Measurements from ENCODE around the gene NCAPD3. TPM values are rescaled to one million over a fixed set of nuclear protein-coding genes. Genes with fewer than 3 reads are reported as not detected.

The NCAPD3 gene
- total and polyA plus RNA-seq, 9 of the 15 experiments (the other 6 are each of a cell fraction or from before 2014, with no cell fraction given) = 23.6 to 80.6 (median 58.6) TPM

- TF ChIP-seq NONO (IDR thresholded peaks at IDR 0.05; ENCODE audit: low read depth in 2 of 2, low read length in 1 of 2) (no peak), HLTF (IDR thresholded peaks at IDR 0.05) (no peak)
Measured at GRCh38 chr11:134178032-134178674, 45.6 kb downstream of the NCAPD3 start (continued).

- intact Hi-C loops (cut with micrococcal nuclease) (no loop called here), in situ Hi-C loops (cut with MboI) (no loop called here)
- Histone ChIP-seq H4K20me1 (replicated peaks; ENCODE audit: control insufficient read depth, insufficient read depth, low read length) (no peaks in the 10 kb centered on the region), H3K9me1 (ENCODE audit: control insufficient read depth, insufficient read depth, low read length) (no peaks in the 10 kb centered on the region), H3K79me2 (ENCODE audit: control insufficient read depth, insufficient read depth, low read length) (no peaks in the 10 kb centered on the region), H3K4me3 (no peak overlapping the region), H3K9ac (ENCODE audit: insufficient read depth in 1 of 2, low read depth in 2 of 2, low read length in 2 of 2) (no peak overlapping the region), H3K36me3 (ENCODE audit: control insufficient read depth, insufficient read depth, low read length) (peaks cover 95% of the 10 kb centered on the region), H3K27me3 (ENCODE audit: control insufficient read depth in 2 of 2, insufficient read depth in 2 of 2, low read length in 2 of 2) (no peaks in the 10 kb centered on the region), H2AFZ (ENCODE audit: low read depth, low read length) (no peak overlapping the region), H3K4me2 (ENCODE audit: insufficient read depth, low read length) (no peak overlapping the region), H3K9me3 (replicated peaks; ENCODE audit: control insufficient read depth, insufficient read depth, low read depth, low read length) (no peaks in the 10 kb centered on the region), H3K27ac (ENCODE audit: extremely low read depth, low read depth, low read length) (no peak overlapping the region), H3K4me1 (replicated peaks in 1 of 2; ENCODE audit: control insufficient read depth in 2 of 2, insufficient read depth in 2 of 2, low read length in 2 of 2) (no peaks in the 10 kb centered on the region)
- ChIA-PET CTCF (ENCODE audit: low intra/inter-chr PET ratio) (no interaction called here), POLR2A (interaction anchor here (0.7 to 1.7 kb wide), 2 partner anchors 19 to 59 kb away, joined by 3 read pairs; no protein-coding TSS in a partner anchor)
- no peak for ATAC-seq
- no peak for FAIRE-seq
- TF ChIP-seq MXD1 (CRISPR knock-in tag; IDR thresholded peaks at IDR 0.05; ENCODE audit: borderline replicate concordance, poor library complexity, severe bottlenecking) (no peak), TRIM24 (IDR thresholded peaks at IDR 0.05) (no peak), RBM25 (IDR thresholded peaks at IDR 0.05; ENCODE audit: low read depth, low read length, severe bottlenecking) (no peak), ZNF24 (IDR thresholded peaks at IDR 0.05) (no peak), TGIF2 (CRISPR knock-in tag; IDR thresholded peaks at IDR 0.05) (no peak), ZNF699 (CRISPR knock-in tag; IDR thresholded peaks at IDR 0.05; ENCODE audit: insufficient replicate concordance) (no peak), NR2F6 (CRISPR knock-in tag; IDR thresholded peaks at IDR 0.05) (no peak), BRF1 (IDR thresholded peaks at IDR 0.05; ENCODE audit: borderline replicate concordance, extremely low read depth, insufficient read length) (no peak), RNF2 (IDR thresholded peaks at IDR 0.05) (no peak), CEBPZ (IDR thresholded peaks at IDR 0.05; ENCODE audit: borderline replicate concordance, low read depth, low read length) (no peak), MIER1 (IDR thresholded peaks at IDR 0.05; ENCODE audit: low read depth) (no peak)
- DNase-seq (ENCODE audit: extremely low read depth in 1 of 4, low spot score in 3 of 4) = no peak
- BruUV-seq (replicated peaks) = no TSS peak
- 97% methylated on average over 13 of the region's 13 CpGs for WGBS (ENCODE audit: insufficient coverage, low coverage, missing lambda C conversion rate)
Measured at GRCh38 chr11:134176284-134176683, 47.5 kb downstream of the NCAPD3 start.
